Panc1 (cell line): ENCODE measurements around the gene CCR8.

Source experiments
- POLR2AphosphoS5 ChIP-seq: IDR thresholded peaks from 2 replicates; pipeline ENCODE4 v1.6.1; 2012; ENCODE audit warnings: mild to moderate bottlenecking, low read depth, low read length, moderate library complexity
- SIN3A ChIP-seq: IDR thresholded peaks from 2 replicates; pipeline ENCODE4 v1.6.1; 2012; ENCODE audit warnings: low read depth, mild to moderate bottlenecking, low read length, moderate library complexity, borderline replicate concordance; ENCODE audit not compliant: insufficient read depth
- TF ChIP-seq, protein P1 (sequence below): fragments of 450-650 bp; IDR thresholded peaks from 2 replicates; pipeline ENCODE4 v1.5.1; 2017; ENCODE audit warnings: mild to moderate bottlenecking
- TF ChIP-seq, protein P2 (sequence below), 2 experiments: IDR thresholded peaks; 2 replicates each; pipeline ENCODE4 v1.6.1; 2011 to 2012; ENCODE audit warnings: low read depth in 2 of 2, control low read depth in 1 of 2, low read length in 1 of 2, mild to moderate bottlenecking in 1 of 2, moderate library complexity in 1 of 2; ENCODE audit not compliant: insufficient read depth in 1 of 2

DNA sequence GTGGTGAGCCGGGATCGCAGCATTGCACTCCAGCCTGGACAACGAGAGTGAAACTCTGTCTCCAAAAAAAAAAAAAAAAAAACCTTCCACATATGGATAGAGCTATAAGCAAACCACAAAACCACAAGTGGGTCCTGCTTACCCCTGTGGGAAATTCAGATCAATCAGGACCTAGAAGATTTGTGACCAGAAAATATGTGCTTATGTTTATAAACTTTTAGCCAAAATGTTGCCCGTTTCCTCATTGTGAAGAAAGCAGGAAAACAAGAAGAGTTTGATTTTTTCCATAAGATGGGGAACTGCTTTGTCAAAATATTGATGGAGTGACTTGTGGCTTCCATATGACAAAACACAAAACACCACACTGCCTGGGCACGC lies 50.3 kb downstream of the CCR8 start:
- TF ChIP-seq, protein P1, sequence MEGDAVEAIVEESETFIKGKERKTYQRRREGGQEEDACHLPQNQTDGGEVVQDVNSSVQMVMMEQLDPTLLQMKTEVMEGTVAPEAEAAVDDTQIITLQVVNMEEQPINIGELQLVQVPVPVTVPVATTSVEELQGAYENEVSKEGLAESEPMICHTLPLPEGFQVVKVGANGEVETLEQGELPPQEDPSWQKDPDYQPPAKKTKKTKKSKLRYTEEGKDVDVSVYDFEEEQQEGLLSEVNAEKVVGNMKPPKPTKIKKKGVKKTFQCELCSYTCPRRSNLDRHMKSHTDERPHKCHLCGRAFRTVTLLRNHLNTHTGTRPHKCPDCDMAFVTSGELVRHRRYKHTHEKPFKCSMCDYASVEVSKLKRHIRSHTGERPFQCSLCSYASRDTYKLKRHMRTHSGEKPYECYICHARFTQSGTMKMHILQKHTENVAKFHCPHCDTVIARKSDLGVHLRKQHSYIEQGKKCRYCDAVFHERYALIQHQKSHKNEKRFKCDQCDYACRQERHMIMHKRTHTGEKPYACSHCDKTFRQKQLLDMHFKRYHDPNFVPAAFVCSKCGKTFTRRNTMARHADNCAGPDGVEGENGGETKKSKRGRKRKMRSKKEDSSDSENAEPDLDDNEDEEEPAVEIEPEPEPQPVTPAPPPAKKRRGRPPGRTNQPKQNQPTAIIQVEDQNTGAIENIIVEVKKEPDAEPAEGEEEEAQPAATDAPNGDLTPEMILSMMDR = no peak
- TF ChIP-seq, protein P2, sequence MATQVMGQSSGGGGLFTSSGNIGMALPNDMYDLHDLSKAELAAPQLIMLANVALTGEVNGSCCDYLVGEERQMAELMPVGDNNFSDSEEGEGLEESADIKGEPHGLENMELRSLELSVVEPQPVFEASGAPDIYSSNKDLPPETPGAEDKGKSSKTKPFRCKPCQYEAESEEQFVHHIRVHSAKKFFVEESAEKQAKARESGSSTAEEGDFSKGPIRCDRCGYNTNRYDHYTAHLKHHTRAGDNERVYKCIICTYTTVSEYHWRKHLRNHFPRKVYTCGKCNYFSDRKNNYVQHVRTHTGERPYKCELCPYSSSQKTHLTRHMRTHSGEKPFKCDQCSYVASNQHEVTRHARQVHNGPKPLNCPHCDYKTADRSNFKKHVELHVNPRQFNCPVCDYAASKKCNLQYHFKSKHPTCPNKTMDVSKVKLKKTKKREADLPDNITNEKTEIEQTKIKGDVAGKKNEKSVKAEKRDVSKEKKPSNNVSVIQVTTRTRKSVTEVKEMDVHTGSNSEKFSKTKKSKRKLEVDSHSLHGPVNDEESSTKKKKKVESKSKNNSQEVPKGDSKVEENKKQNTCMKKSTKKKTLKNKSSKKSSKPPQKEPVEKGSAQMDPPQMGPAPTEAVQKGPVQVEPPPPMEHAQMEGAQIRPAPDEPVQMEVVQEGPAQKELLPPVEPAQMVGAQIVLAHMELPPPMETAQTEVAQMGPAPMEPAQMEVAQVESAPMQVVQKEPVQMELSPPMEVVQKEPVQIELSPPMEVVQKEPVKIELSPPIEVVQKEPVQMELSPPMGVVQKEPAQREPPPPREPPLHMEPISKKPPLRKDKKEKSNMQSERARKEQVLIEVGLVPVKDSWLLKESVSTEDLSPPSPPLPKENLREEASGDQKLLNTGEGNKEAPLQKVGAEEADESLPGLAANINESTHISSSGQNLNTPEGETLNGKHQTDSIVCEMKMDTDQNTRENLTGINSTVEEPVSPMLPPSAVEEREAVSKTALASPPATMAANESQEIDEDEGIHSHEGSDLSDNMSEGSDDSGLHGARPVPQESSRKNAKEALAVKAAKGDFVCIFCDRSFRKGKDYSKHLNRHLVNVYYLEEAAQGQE (IDR thresholded peaks at IDR 0.05; ENCODE audit: insufficient read depth in 1 of 2, low read depth in 2 of 2, low read length in 1 of 2) = no peak
- TF ChIP-seq POLR2AphosphoS5 (no peak), SIN3A (no peak)
